KMS-11 (cell line): ENCODE measurements around the gene OR52B6.
A peak's percentile ranks its signal among the peaks of the same experiment; 100 is the strongest.
"Not testable (repeated sequence)": the region's sequence is repeated elsewhere in the genome, so short reads cannot be mapped to it uniquely, and the experiment has no call there.

Source experiments
- H2AFZ ChIP-seq: fragments of 200-600 bp; sonication (generic); 2 replicates; pipeline ENCODE4 v1.6.1; 2016; ENCODE audit warnings: antibody characterized with exemption, mixed run types, low read depth
- H3K27ac ChIP-seq: fragments of 200-600 bp; sonication (generic); 2 replicates; pipeline ENCODE4 v1.6.1; 2016; ENCODE audit warnings: mild to moderate bottlenecking, mixed run types
- H3K27me3 ChIP-seq: fragments of 200-600 bp; sonication (generic); 2 replicates; pipeline ENCODE4 v1.6.1; 2017; ENCODE audit warnings: mild to moderate bottlenecking, low read depth, mixed run types, moderate library complexity; ENCODE audit not compliant: insufficient read depth
- H3K36me3 ChIP-seq: fragments of 200-600 bp; sonication (generic); 2 replicates; pipeline ENCODE4 v1.6.1; 2017; ENCODE audit warnings: mild to moderate bottlenecking, mixed run types; ENCODE audit not compliant: insufficient read depth
- H3K4me1 ChIP-seq: fragments of 200-600 bp; sonication (generic); 2 replicates; pipeline ENCODE4 v1.6.1; 2016; ENCODE audit warnings: mild to moderate bottlenecking, low read depth, mixed run types; ENCODE audit not compliant: poor library complexity, severe bottlenecking
- H3K4me2 ChIP-seq: fragments of 200-600 bp; sonication (generic); 2 replicates; pipeline ENCODE4 v1.7.0; 2016; ENCODE audit warnings: mild to moderate bottlenecking, mixed run types
- H3K4me3 ChIP-seq: fragments of 200-600 bp; sonication (generic); IDR thresholded peaks from 2 replicates; pipeline ENCODE4 v1.6.1; 2017; ENCODE audit warnings: low read depth, low read length, mixed read lengths; ENCODE audit not compliant: insufficient read depth
- H3K79me2 ChIP-seq: fragments of 200-600 bp; sonication (generic); 2 replicates; pipeline ENCODE4 v1.6.1; 2016; ENCODE audit warnings: low read depth, mixed run types; ENCODE audit not compliant: insufficient read depth
- H3K9ac ChIP-seq: fragments of 200-600 bp; sonication (generic); 2 replicates; pipeline ENCODE4 v1.6.1; 2016; ENCODE audit warnings: mild to moderate bottlenecking, mixed run types
- H4K20me1 ChIP-seq: fragments of 200-600 bp; sonication (generic); 2 replicates; pipeline ENCODE4 v1.6.1; 2016; ENCODE audit warnings: mild to moderate bottlenecking, mixed run types; ENCODE audit not compliant: insufficient read depth
- TF ChIP-seq, protein P1 (sequence below): fragments of 200-600 bp; sonication (generic); conservative IDR thresholded peaks from 2 replicates; pipeline ENCODE4 v1.6.1; 2017; ENCODE audit warnings: low read depth, mild to moderate bottlenecking, antibody characterized with exemption, low read length, moderate library complexity, mixed read lengths

The OR52B6 gene

DNA sequence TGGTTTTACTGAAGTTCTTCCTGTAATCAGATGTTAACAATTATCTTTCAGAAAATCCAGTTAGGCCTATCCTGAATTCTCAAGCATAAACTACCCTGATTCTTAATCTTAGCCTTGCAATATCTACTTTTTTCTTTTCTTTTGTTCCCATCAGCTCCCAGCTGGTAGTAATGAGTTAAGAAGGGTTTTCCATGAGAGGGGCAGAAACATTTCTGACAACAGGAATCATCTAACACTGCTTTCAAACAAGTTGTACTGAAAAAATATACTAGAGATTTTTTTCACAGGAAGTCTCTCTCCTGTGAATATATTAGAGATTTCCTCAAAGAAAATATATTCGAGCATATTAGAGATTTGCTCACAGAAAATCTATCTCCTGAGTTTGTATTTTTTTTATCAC lies 12.5 kb downstream of the OR52B6 start:
- H3K79me2 ChIP-seq: no peaks in the 10 kb centered on the region
- TF ChIP-seq, protein P1, sequence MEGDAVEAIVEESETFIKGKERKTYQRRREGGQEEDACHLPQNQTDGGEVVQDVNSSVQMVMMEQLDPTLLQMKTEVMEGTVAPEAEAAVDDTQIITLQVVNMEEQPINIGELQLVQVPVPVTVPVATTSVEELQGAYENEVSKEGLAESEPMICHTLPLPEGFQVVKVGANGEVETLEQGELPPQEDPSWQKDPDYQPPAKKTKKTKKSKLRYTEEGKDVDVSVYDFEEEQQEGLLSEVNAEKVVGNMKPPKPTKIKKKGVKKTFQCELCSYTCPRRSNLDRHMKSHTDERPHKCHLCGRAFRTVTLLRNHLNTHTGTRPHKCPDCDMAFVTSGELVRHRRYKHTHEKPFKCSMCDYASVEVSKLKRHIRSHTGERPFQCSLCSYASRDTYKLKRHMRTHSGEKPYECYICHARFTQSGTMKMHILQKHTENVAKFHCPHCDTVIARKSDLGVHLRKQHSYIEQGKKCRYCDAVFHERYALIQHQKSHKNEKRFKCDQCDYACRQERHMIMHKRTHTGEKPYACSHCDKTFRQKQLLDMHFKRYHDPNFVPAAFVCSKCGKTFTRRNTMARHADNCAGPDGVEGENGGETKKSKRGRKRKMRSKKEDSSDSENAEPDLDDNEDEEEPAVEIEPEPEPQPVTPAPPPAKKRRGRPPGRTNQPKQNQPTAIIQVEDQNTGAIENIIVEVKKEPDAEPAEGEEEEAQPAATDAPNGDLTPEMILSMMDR: no peak

GRCh38 chr11:5596607-5597201 lies 16.0 kb downstream of the OR52B6 start, which contains the start of gene TRIM6:
TSS of gene TRIM6 (plus strand) at chr11:5596637. CDS start at chr11:5596898, 261 bp downstream.
- Histone ChIP-seq H3K9ac (no peak within 1 kb of the TSS), H3K4me1 (no peaks in the 10 kb centered on the region), H3K27me3 (no peaks in the 10 kb centered on the region), H3K4me3 (no peak within 1 kb of the TSS), H3K36me3 (no peaks in the 10 kb centered on the region), H3K4me2 (no peak within 1 kb of the TSS), H3K79me2 (no peaks in the 10 kb centered on the region), H4K20me1 (no peaks in the 10 kb centered on the region), H3K27ac (no peak within 1 kb of the TSS), H2AFZ (no peak within 1 kb of the TSS)
- TF ChIP-seq, protein P1: no peak

More for the DNA sequence above, 12.5 kb downstream of the OR52B6 start:
- Histone ChIP-seq H4K20me1 (no peaks in the 10 kb centered on the region), H3K27ac (no peak overlapping the region), H3K4me1 (no peaks in the 10 kb centered on the region), H3K4me2 (no peak overlapping the region), H2AFZ (no peak overlapping the region), H3K27me3 (no peaks in the 10 kb centered on the region), H3K9ac (no peak overlapping the region), H3K36me3 (no peaks in the 10 kb centered on the region), H3K4me3 (no peak overlapping the region)

DNA sequence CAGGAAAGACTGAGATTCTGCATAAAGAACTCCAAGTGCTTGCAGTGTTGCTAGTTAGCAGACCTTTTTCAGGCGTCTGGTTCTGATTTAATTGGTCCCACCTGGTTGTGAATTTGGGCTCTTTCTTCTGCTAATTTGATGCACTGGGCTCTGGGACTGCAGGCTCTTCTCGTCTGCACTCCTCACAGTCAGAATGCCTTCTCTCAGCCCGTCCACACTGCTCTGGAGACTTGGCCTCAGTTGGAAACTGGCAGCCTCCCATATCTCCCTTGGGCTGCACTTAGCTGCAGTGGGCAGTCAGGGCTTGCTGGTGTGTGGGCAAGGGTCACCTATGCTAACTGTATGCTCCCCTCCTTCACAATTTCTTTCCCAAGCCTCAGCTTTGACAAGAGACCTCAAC lies 17.3 kb downstream of the OR52B6 start:
- Histone ChIP-seq H3K27me3 (no peaks in the 10 kb centered on the region), H3K36me3 (no peaks in the 10 kb centered on the region), H3K4me2 (no peak overlapping the region), H3K79me2 (no peaks in the 10 kb centered on the region), H3K4me1 (no peaks in the 10 kb centered on the region), H4K20me1 (no peaks in the 10 kb centered on the region), H3K27ac (no peak overlapping the region), H3K4me3 (no peak overlapping the region), H2AFZ (no peak overlapping the region), H3K9ac (no peak overlapping the region)
- TF ChIP-seq, protein P1: no peak

DNA sequence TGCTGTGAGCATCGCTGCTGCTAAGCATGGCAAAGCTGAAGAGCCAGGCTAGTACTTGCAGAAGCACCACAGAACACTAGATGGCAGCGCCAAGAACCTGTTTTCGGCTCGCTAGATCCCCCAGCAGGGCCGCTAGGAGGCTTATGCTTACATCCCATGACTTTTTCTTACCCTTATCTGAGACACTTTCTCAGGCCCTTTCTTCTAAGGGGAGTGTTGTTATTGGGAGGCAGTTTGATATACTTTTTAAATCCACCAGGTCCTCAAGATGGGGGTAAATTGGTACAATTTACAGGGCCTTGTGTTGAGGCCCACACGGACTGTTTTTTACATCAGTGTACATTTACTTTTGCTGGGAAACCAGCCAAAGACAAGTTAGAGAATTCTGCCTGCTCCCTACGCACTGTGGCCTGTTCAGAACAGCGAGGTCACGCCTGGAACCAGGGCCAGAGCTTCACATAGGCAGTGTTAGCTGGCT lies 19.7 kb downstream of the OR52B6 start:
- H4K20me1 ChIP-seq: no peaks in the 10 kb centered on the region
- no peaks in the 10 kb centered on the region for H3K4me1 ChIP-seq
- no peak overlapping the region for H3K9ac ChIP-seq
- TF ChIP-seq, protein P1: peak; percentile 42
- no peaks in the 10 kb centered on the region for H3K79me2 ChIP-seq
- no peaks in the 10 kb centered on the region for H3K27me3 ChIP-seq
- H3K4me2 ChIP-seq: no peak overlapping the region
- H3K27ac ChIP-seq: no peak overlapping the region
- H3K4me3 ChIP-seq: no peak overlapping the region
- no peak overlapping the region for H2AFZ ChIP-seq
- no peaks in the 10 kb centered on the region for H3K36me3 ChIP-seq

- H4K20me1 ChIP-seq, H3K27me3 ChIP-seq, H3K27ac ChIP-seq, H3K79me2 ChIP-seq, H3K36me3 ChIP-seq, H3K4me3 ChIP-seq, H3K9ac ChIP-seq, H3K4me2 ChIP-seq, H2AFZ ChIP-seq, H3K4me1 ChIP-seq: not testable (repeated sequence)
Observed at GRCh38 chr11:5602791-5603190, 22.1 kb downstream of the OR52B6 start.
